Neural cell (in vitro differentiated cells): ENCODE results near the gene NME3. TPM values are rescaled to one million over a fixed set of nuclear protein-coding genes. Genes with fewer than 3 reads are reported as not detected.

ENCODE experiments used
- H2AFZ ChIP-seq: fragments of 200-600, 300-800 bp; sonication (generic), shearing (Covaris generic); 2 replicates; pipeline ENCODE4 v1.6.0; 2014; ENCODE audit warnings: low read depth, mild to moderate bottlenecking, antibody characterized with exemption, low read length, moderate library complexity
- H3F3A ChIP-seq: fragments of 200-600 bp; shearing (Covaris generic); 2 replicates; pipeline ENCODE4 v1.6.1; 2016; ENCODE audit warnings: mild to moderate bottlenecking, moderate library complexity, mixed read lengths, antibody characterized with exemption, low read length; ENCODE audit not compliant: insufficient read depth, poor library complexity, severe bottlenecking
- H3K27ac ChIP-seq: fragments of 200-600, 300-800 bp; sonication (generic), shearing (Covaris generic); 2 replicates; pipeline ENCODE4 v1.5.1; 2014; ENCODE audit warnings: mild to moderate bottlenecking, low read length, moderate library complexity
- H3K27me3 ChIP-seq: fragments of 300-800, 200-600 bp; sonication (generic), shearing (Covaris generic); 2 replicates; pipeline ENCODE4 v1.6.0; 2014; ENCODE audit warnings: mild to moderate bottlenecking, low read depth, low read length, moderate library complexity; ENCODE audit not compliant: insufficient read depth
- H3K36me3 ChIP-seq: fragments of 300-800, 200-600 bp; sonication (generic), shearing (Covaris generic); 2 replicates; pipeline ENCODE4 v1.5.1; 2014; ENCODE audit warnings: mild to moderate bottlenecking, antibody characterized with exemption, low read length, moderate library complexity; ENCODE audit not compliant: insufficient read depth
- H3K4me2 ChIP-seq: fragments of 300-800, 200-600 bp; sonication (generic), shearing (Covaris generic); 2 replicates; pipeline ENCODE4 v1.6.0; 2014; ENCODE audit warnings: mild to moderate bottlenecking, low read length
- H3K4me3 ChIP-seq: fragments of 300-800, 200-600 bp; sonication (generic), shearing (Covaris generic); 2 replicates; pipeline ENCODE4 v1.5.1; 2014; ENCODE audit warnings: mild to moderate bottlenecking, low read length, moderate library complexity
- H3K79me2 ChIP-seq: fragments of 200-600 bp; shearing (Covaris generic); replicated peaks from 2 replicates; pipeline ENCODE4 v1.6.0; 2014; ENCODE audit warnings: mild to moderate bottlenecking, low read length, moderate library complexity; ENCODE audit not compliant: insufficient read depth
- H3K9ac ChIP-seq: fragments of 300-800, 200-600 bp; sonication (generic), shearing (Covaris generic); 2 replicates; pipeline ENCODE4 v1.6.1; 2016; ENCODE audit warnings: mild to moderate bottlenecking, low read length, mixed read lengths
- H3K9me2 ChIP-seq: fragments of 200-600 bp; shearing (Covaris generic); 2 replicates; pipeline ENCODE4 v1.6.1; 2016; ENCODE audit warnings: mild to moderate bottlenecking, low read length, mixed read lengths; ENCODE audit not compliant: insufficient read depth
- H3K9me3 ChIP-seq: fragments of 200-600, 300-800 bp; sonication (generic), shearing (Covaris generic); 2 replicates; pipeline ENCODE4 v1.6.1; 2016; ENCODE audit warnings: mild to moderate bottlenecking, mixed run types, low read length, moderate library complexity, mixed read lengths
- H4K20me1 ChIP-seq: fragments of 200-600 bp; shearing (Covaris generic); 2 replicates; pipeline ENCODE4 v1.6.1; 2016; ENCODE audit warnings: mild to moderate bottlenecking, mixed run types; ENCODE audit not compliant: insufficient read depth
- CTCF ChIP-seq: fragments of 450-650 bp; IDR thresholded peaks from 2 replicates; pipeline ENCODE4 v1.5.1; 2014; ENCODE audit warnings: antibody characterized with exemption, mild to moderate bottlenecking, moderate library complexity; ENCODE audit not compliant: poor library complexity, severe bottlenecking
- EP300 ChIP-seq: fragments of 450-650 bp; conservative IDR thresholded peaks from 2 replicates; pipeline ENCODE4 v1.6.1; 2014; ENCODE audit warnings: antibody characterized with exemption, mild to moderate bottlenecking, moderate library complexity; ENCODE audit not compliant: poor library complexity, severe bottlenecking
- EZH2 ChIP-seq: fragments of 200-600, 300-800 bp; shearing (Covaris generic), sonication (generic); IDR thresholded peaks from 2 replicates; pipeline ENCODE4 v1.6.1; 2014; ENCODE audit warnings: antibody characterized with exemption, low read length, borderline replicate concordance, mild to moderate bottlenecking; ENCODE audit not compliant: insufficient read depth, poor library complexity, severe bottlenecking
- MXI1 ChIP-seq: fragments of 450-650 bp; conservative IDR thresholded peaks from 2 replicates; pipeline ENCODE4 v1.6.1; 2014; ENCODE audit warnings: antibody characterized with exemption, mild to moderate bottlenecking; ENCODE audit not compliant: poor library complexity, severe bottlenecking
- POLR2AphosphoS5 ChIP-seq: IDR thresholded peaks from 2 replicates; pipeline ENCODE4 v1.6.1; 2012
- RAD21 ChIP-seq: fragments of 450-650 bp; conservative IDR thresholded peaks from 2 replicates; pipeline ENCODE4 v1.6.1; 2014; ENCODE audit warnings: antibody characterized with exemption, mild to moderate bottlenecking, moderate library complexity
- SMC3 ChIP-seq: fragments of 450-650 bp; conservative IDR thresholded peaks from 2 replicates; pipeline ENCODE4 v1.6.1; 2014; ENCODE audit warnings: antibody characterized with exemption, mild to moderate bottlenecking, moderate library complexity; ENCODE audit not compliant: poor library complexity
- TAF1 ChIP-seq: IDR thresholded peaks from 2 replicates; pipeline ENCODE4 v1.6.1; 2012; ENCODE audit warnings: low read depth
- polyA plus RNA-seq: library from polyadenylated mRNA; depleted of rRNA; stranded (reverse); fragments of >200 nt; gene quantifications from 2 replicates; pipeline ENCODE4 v1.2.3, GENCODE V29; 2014
- TF ChIP-seq, protein P1 (sequence below): IDR thresholded peaks from 2 replicates; pipeline ENCODE4 v1.6.1; 2012; ENCODE audit warnings: borderline replicate concordance

Gene NME3
- polyA plus RNA-seq, 1 donor from 2014 or later = 102 TPM

DNA sequence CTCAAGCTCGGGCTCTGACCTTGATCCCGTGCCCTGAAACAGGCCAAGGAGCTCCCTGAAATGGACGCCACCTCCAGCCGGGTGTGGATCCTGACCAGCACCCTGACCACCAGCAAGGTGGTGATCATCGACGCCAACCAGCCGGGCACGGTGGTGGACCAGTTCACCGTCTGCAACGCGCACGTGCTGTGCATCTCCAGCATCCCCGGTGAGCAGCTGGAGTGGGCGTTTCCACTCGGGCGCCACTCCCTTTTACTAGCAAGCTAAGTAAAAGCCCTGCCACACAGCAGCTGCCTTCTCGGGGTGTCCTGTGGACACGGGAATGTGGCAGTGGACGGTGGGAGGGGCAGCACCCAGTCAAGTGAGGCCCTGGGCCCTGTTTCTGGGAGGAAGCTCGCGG is 6.4 kb downstream of the NME3 start:
- no peak overlapping the region for H3K4me2 ChIP-seq
- no peaks in the 10 kb centered on the region for H3F3A ChIP-seq
- no peak overlapping the region for H3K27ac ChIP-seq
- H3K9me3 ChIP-seq = no peaks in the 10 kb centered on the region
- H3K36me3 ChIP-seq = no peaks in the 10 kb centered on the region
- H3K4me3 ChIP-seq = no peak overlapping the region
- H3K9ac ChIP-seq = no peak overlapping the region
- H2AFZ ChIP-seq = no peak overlapping the region
- no peaks in the 10 kb centered on the region for H3K79me2 ChIP-seq
- H4K20me1 ChIP-seq = no peaks in the 10 kb centered on the region
- no peak for TF ChIP-seq CTCF
- TF ChIP-seq TAF1 = no peak
- TF ChIP-seq SMC3 = no peak
- TF ChIP-seq, protein P1, sequence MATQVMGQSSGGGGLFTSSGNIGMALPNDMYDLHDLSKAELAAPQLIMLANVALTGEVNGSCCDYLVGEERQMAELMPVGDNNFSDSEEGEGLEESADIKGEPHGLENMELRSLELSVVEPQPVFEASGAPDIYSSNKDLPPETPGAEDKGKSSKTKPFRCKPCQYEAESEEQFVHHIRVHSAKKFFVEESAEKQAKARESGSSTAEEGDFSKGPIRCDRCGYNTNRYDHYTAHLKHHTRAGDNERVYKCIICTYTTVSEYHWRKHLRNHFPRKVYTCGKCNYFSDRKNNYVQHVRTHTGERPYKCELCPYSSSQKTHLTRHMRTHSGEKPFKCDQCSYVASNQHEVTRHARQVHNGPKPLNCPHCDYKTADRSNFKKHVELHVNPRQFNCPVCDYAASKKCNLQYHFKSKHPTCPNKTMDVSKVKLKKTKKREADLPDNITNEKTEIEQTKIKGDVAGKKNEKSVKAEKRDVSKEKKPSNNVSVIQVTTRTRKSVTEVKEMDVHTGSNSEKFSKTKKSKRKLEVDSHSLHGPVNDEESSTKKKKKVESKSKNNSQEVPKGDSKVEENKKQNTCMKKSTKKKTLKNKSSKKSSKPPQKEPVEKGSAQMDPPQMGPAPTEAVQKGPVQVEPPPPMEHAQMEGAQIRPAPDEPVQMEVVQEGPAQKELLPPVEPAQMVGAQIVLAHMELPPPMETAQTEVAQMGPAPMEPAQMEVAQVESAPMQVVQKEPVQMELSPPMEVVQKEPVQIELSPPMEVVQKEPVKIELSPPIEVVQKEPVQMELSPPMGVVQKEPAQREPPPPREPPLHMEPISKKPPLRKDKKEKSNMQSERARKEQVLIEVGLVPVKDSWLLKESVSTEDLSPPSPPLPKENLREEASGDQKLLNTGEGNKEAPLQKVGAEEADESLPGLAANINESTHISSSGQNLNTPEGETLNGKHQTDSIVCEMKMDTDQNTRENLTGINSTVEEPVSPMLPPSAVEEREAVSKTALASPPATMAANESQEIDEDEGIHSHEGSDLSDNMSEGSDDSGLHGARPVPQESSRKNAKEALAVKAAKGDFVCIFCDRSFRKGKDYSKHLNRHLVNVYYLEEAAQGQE = no peak
- no peak for TF ChIP-seq EZH2
- no peak for TF ChIP-seq RAD21
- no peak for TF ChIP-seq EP300
- TF ChIP-seq MXI1 = no peak
- TF ChIP-seq POLR2AphosphoS5 = no peak
- H3K27me3 ChIP-seq = no peaks in the 10 kb centered on the region
- H3K9me2 ChIP-seq = no peaks in the 10 kb centered on the region

DNA sequence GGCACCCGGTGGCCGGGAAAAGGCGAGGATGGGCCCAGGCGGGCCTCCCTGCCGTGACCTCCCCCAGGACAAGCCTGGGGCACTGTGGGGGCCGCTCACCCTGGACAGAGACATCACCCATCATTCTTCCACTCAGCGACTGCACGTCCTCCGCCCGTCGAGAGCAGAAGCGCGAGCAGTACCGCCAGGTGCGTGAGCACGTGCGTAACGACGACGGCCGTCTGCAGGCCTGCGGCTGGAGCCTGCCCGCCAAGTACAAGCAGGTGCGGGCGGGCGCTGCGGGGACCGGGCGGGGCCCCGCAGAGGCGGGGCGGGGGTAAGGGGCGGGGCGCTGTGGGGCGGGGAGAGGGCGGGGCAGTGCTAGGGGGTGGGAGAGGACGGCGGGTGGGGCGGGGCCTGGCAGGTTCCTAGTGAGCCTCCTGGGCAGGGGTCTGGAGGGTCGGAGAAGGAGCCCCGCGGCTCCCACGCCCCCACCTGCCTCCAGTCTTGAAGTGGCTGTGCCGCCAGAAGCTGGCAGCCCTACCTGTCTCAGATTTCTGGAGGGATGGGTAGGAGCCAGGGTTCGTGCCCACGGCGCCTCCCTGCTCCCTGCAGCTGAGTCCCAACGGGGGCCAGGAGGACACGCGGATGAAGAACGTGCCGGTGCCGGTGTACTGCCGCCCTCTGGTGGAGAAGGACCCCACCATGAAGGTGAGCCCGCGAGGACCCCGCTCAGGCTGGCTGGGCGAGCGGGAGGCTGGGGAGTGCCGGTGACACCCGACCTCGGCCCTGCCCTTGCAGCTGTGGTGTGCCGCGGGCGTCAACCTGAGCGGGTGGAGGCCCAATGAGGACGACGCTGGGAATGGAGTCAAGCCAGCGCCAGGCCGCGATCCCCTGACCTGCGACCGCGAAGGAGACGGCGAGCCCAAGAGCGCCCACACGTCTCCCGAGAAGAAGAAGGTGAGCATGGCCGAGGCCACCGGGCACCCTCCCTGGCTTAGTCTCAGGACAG is 7.5 kb downstream of the NME3 start:
- no peaks in the 10 kb centered on the region for H3F3A ChIP-seq
- H3K79me2 ChIP-seq = no peaks in the 10 kb centered on the region
- H3K9me3 ChIP-seq = no peaks in the 10 kb centered on the region
- no peaks in the 10 kb centered on the region for H3K36me3 ChIP-seq
- no peak overlapping the region for H3K4me3 ChIP-seq
- no peak overlapping the region for H2AFZ ChIP-seq
- no peaks in the 10 kb centered on the region for H4K20me1 ChIP-seq
- TF ChIP-seq CTCF = peak; percentile 57
- TF ChIP-seq RAD21 = peak; percentile 38
- TF ChIP-seq SMC3 = no peak
- no peaks in the 10 kb centered on the region for H3K9me2 ChIP-seq
- no peak overlapping the region for H3K4me2 ChIP-seq
- no peaks in the 10 kb centered on the region for H3K27me3 ChIP-seq
- H3K27ac ChIP-seq = no peak overlapping the region
- H3K9ac ChIP-seq = no peak overlapping the region
